PFSK-1 (cell line): ENCODE results near the gene BAIAP2L1.

Source experiments
- FOXP2 ChIP-seq: optimal IDR thresholded peaks from 2 replicates; pipeline ENCODE3; 2011; ENCODE audit warnings: borderline replicate concordance, control low read depth, inconsistent platforms; ENCODE audit not compliant: insufficient read depth; ENCODE audit errors: extremely low read length, extremely low read depth
- POLR2AphosphoS5 ChIP-seq: IDR thresholded peaks from 2 replicates; pipeline ENCODE4 v1.6.1; 2012; ENCODE audit warnings: low read depth, mild to moderate bottlenecking, control low read depth, low read length, moderate library complexity
- SIN3A ChIP-seq: IDR thresholded peaks from 2 replicates; pipeline ENCODE4 v1.6.1; 2012; ENCODE audit warnings: mild to moderate bottlenecking, low read length, moderate library complexity, borderline replicate concordance; ENCODE audit not compliant: insufficient read depth
- TAF1 ChIP-seq: IDR thresholded peaks from 2 replicates; pipeline ENCODE4 v1.6.1; 2012; ENCODE audit warnings: low read length, control low read depth, borderline replicate concordance; ENCODE audit not compliant: insufficient read depth
- TF ChIP-seq, protein P1 (sequence below), 2 experiments: IDR thresholded peaks; 2 replicates each; pipeline versions ENCODE4 v1.6.1 to v1.8.0; 2011 to 2012; ENCODE audit warnings: low read depth in 2 of 2, low read length in 2 of 2, control low read depth in 1 of 2, inconsistent platforms in 1 of 2, mild to moderate bottlenecking in 1 of 2, moderate library complexity in 1 of 2; ENCODE audit not compliant: insufficient read depth in 1 of 2

BAIAP2L1 gene

GRCh38 chr7:98315318-98315993, 85.4 kb downstream of the BAIAP2L1 start:
- no peak for TF ChIP-seq SIN3A
- no peak for TF ChIP-seq TAF1
- TF ChIP-seq FOXP2, result no peak
- TF ChIP-seq POLR2AphosphoS5, result no peak
- TF ChIP-seq, protein P1, sequence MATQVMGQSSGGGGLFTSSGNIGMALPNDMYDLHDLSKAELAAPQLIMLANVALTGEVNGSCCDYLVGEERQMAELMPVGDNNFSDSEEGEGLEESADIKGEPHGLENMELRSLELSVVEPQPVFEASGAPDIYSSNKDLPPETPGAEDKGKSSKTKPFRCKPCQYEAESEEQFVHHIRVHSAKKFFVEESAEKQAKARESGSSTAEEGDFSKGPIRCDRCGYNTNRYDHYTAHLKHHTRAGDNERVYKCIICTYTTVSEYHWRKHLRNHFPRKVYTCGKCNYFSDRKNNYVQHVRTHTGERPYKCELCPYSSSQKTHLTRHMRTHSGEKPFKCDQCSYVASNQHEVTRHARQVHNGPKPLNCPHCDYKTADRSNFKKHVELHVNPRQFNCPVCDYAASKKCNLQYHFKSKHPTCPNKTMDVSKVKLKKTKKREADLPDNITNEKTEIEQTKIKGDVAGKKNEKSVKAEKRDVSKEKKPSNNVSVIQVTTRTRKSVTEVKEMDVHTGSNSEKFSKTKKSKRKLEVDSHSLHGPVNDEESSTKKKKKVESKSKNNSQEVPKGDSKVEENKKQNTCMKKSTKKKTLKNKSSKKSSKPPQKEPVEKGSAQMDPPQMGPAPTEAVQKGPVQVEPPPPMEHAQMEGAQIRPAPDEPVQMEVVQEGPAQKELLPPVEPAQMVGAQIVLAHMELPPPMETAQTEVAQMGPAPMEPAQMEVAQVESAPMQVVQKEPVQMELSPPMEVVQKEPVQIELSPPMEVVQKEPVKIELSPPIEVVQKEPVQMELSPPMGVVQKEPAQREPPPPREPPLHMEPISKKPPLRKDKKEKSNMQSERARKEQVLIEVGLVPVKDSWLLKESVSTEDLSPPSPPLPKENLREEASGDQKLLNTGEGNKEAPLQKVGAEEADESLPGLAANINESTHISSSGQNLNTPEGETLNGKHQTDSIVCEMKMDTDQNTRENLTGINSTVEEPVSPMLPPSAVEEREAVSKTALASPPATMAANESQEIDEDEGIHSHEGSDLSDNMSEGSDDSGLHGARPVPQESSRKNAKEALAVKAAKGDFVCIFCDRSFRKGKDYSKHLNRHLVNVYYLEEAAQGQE (IDR thresholded peaks at IDR 0.05; ENCODE audit: insufficient read depth in 1 of 2, low read depth in 2 of 2, low read length in 2 of 2), result no peak

DNA sequence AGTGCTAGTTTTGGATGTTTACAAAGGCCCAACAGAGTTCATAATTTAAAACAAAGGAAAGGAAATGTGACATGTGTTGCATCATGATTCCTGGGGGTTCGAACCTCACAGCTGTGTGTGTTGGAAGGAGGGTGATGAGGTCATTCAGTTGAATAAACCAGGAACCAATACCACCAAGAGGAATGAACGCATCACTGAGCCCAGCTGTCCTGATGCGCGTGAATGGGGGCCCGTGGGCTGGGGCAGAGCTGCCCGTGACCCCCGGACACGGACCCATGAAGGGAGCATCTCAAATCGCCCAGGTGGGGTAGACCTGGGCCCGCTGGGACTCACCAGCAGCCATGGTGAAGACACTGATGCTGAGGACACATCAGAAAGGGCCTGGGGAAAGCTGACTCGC, 86.4 kb downstream of the BAIAP2L1 start:
- TF ChIP-seq, protein P1 (IDR thresholded peaks at IDR 0.05; ENCODE audit: insufficient read depth in 1 of 2, low read depth in 2 of 2, low read length in 2 of 2), result no peak
- TF ChIP-seq SIN3A (no peak), TAF1 (no peak), POLR2AphosphoS5 (no peak)

DNA sequence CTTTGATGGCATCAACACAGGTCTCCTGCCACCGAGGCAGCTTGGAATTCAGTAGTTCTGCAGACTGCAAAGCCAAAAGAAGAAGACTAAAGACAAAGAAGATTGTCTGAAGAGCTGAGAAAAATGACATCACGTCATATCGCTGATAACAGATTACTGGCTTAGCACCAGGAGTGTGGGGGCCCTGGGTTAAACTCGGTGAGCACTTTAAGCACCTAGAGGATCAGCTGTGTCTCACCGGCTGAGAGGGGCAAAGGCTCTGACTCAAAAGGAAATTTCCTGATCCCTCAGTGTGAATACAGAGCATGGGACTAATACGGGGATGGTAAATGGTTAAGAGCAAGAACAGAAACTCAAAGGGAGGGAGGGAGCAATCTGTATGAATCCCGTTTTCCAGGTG, 88.7 kb downstream of the BAIAP2L1 start:
- TF ChIP-seq, protein P1 (IDR thresholded peaks at IDR 0.05; ENCODE audit: insufficient read depth in 1 of 2, low read depth in 2 of 2, low read length in 2 of 2), result no peak
- TF ChIP-seq TAF1 (no peak), POLR2AphosphoS5 (no peak), FOXP2 (no peak), SIN3A (no peak)

- TF ChIP-seq, protein P1 (IDR thresholded peaks at IDR 0.05; ENCODE audit: insufficient read depth in 1 of 2, low read depth in 2 of 2, low read length in 2 of 2), result no peak
- no peak for TF ChIP-seq POLR2AphosphoS5
- TF ChIP-seq FOXP2, result no peak
- no peak for TF ChIP-seq SIN3A
- no peak for TF ChIP-seq TAF1
Measured at GRCh38 chr7:98309566-98309965, 91.3 kb downstream of the BAIAP2L1 start.

DNA sequence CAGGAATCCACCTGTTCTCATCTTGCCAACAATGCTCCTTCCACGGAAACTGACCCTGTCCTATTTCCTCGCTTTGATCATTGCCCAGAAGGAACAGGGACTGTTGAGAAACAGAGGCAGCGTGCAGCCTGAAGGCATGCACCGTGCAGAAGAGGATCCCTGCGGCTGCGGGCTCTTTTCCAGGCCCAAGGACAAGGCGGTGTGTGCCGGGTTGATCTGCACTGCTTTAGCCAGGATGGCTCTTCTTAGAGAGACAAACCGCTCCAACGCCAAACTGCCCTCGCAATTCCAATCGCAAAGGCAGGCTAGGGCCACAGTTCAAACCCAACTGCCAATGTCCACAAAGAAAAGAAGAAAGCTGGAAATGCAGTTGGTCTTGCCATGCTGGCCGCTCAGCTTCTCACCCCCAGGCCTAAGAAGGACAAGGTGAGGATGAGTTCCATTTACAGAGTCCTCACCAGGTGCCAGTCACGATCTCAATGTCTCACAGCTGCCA, 92.9 kb downstream of the BAIAP2L1 start:
- TF ChIP-seq POLR2AphosphoS5 (no peak), SIN3A (no peak), FOXP2 (no peak), TAF1 (no peak)
- TF ChIP-seq, protein P1 (IDR thresholded peaks at IDR 0.05; ENCODE audit: insufficient read depth in 1 of 2, low read depth in 2 of 2, low read length in 2 of 2), result no peak
